Putamen (tissue), 1 donor: ENCODE data around the gene SLC25A20.
"Not testable (repeated sequence)": the region's sequence is repeated elsewhere in the genome, so short reads cannot be mapped to it uniquely, and the experiment has no call there.

Experiments
- DNase-seq: peaks from one replicate; pipeline ENCODE4 v3.0.0-alpha.2; 2016; ENCODE audit warnings: low spot score

Gene SLC25A20

DNA sequence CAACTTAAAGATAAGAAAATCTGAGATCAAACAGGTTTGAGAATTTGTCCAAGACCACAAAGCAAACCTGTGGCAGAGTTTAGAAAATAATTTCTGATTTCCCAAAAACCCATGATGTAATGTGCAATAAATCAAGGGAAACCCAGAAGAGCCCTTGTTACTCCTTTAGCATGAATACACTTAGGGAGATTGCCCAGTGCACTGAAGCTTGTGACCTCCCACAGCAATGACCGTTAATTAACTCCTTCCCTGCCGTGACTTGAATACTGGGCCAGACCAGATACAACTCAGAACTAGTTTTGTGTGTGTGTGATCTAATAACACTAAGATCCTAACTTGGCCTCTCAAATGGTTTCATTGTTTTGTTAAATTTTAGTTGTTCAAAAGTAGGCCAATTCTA is 53.5 kb downstream of the SLC25A20 start:
- DNase-seq: no peak

DNA sequence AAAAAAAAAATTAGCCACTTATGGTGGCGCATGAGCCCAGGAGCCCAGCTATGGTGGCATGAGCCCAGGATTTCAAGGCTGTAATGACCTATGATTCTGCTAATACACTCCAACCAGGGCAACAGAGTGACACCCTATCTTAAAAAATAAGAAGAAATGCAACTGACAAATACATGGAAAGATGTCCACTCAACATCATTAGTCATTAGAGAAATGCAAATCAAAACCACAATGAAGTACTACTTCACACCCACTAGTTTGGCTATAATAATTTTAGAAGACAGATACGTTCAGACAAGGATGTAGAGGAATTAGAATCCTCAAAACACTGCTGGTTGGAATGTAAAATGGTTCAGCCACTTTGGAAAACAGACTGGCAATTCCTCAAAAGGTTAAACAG is 61.5 kb downstream of the SLC25A20 start:
- DNase-seq: no peak

DNA sequence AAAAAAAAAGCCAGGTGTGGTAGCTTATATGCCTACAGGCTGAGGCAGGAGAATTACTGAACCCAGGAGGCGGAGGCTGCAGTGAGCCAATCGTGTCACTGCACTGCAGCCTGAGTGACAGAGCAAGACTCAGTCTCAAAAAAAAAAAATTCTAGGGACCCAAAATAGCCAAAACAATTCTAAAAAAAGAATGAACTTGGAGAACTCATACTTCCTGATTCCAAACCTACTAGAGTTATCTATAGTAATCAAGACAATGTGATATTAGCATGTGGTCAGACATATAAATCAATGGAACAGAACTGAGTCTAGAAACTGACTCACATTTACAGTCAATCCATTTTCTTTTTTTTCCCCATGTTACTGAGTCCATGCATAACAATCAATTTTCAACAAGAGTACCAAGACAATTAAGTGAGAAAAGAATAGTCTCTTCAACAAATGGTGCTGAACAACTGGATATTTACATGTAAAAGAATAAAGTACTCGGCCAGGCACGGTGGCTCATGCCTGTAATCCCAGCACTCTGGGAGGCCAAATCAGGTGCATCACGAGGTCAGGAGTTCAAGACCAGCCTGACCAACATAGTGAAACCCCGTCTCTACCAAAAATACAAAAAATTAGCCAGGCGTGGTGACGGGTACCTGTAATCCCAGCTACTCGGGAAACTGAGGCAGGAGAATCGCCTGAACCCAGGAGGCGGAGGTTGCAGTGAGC is 62.9 kb downstream of the SLC25A20 start:
- DNase-seq: no peak

DNA sequence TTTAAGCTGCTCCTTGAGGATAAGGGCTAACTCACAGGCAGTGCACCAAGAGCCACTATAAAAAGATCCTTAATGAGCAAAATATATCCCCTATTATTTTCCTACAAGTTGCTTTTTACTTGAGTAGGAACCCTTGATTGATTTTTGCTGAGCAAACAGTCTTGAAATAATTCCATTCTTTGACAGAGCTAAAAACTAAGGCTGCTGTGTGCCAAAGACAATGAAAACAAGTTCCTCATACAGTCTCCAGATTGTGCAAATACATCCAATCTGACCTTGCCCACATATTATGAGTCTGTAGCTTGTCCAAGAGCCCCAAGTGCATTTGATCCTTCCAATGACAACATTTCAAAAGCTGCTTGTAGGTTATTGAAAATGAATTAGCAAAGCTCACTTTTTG is 66.0 kb downstream of the SLC25A20 start:
- no peak for DNase-seq

DNA sequence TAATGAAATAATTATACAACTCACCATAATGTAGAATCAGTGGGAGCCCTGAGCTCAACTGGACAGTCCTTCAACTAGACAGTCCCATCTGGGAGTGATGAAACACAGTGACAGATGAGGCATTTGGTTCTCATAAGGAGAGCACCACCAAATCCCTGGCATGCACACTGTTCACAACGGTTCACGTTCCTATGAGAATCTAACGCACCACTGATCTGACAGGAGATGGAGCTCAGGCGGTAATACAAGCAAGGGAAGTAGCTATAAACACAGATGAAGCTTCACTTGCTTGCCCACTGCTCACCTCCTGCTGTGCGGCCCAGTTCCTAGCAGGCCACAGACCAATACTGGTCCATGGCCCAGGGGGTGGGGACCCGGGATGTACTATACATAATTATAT is 68.0 kb downstream of the SLC25A20 start:
- DNase-seq: no peak

DNA sequence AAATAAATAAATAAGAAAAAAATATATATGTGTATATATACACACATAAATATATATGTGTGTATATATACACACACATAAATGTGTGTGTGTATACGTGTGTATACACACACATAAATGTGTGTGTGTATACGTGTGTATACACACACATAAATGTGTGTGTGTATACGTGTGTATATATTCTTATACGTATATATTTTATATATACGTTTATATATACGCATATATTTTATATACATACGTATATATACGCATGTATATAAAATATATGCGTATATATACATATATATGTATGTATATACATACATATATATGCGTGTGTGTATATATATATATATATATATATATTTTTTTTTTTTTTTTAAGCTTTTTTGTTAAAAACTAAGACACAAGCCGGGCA is 69.2 kb downstream of the SLC25A20 start:
- not testable (repeated sequence) for DNase-seq

DNA sequence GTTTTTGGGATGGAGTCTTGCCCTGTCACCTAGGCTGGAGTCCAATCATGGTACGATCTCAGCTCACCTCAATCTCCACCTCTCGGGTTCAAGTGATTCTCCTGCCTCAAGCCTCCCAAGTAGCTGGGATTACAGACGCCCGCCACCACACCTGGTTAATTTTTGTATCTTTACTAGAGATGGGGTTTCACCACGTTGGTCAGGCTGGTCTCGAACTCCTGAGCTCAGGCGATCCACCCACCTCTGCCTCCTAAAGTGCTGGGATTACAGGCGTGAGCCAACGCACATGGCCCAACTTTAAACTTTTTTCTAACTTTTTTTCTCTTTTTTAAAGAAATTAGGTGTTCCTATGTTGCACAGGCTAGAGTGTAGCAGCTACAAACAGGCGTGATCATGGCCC is 70.8 kb downstream of the SLC25A20 start:
- DNase-seq: not testable (repeated sequence)

DNA sequence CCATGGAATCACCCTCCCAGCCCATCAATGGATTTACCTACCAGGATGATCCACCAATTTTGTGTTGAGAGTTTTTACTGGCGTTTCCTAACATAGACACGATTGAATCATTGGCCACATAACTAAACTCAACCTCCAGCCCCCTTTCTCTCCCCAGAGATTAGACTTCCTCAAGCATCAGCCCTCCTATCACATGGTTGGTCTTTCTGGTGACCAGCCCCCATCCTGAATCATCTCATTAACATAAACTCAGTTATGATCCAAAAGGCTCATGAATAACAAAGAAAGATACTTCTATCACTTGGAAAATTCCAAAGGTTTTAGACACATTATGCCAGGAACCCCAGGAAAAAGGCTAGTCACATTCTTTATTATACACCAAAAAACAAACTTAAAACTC is 72.2 kb downstream of the SLC25A20 start:
- DNase-seq: no peak

DNA sequence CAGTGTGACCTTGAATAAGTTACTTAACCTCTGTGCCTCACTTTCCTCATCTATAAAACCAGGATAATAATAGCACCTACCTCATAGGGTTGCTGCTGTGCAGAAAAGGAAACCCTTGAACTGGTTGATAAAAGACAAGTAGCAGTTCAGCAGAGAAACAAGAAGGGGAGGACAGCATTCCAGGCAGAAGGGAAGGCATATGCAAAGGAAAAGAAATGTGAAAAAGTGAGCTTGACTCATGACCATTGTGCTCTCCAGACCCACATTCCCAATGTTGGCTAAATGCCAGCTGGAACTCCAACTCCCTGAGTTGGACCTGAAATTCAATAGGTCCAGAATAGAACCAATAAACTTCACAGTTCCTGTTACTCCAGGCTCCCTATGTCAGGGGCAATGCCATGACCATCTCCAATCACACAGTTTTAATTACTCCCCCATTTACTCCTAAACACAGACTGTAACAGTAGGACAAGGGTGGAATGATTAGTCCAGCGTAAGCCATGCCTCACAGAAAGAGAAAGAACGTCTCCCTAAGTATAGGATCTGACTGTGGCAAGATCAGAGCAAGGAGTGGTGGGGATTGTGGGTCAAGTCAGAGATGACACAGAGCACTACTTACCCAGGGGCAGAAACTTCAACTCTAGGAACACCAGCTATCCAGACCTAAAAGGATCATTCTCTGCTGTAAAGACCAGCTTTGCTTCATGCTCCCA is 77.9 kb downstream of the SLC25A20 start:
- no peak for DNase-seq

DNA sequence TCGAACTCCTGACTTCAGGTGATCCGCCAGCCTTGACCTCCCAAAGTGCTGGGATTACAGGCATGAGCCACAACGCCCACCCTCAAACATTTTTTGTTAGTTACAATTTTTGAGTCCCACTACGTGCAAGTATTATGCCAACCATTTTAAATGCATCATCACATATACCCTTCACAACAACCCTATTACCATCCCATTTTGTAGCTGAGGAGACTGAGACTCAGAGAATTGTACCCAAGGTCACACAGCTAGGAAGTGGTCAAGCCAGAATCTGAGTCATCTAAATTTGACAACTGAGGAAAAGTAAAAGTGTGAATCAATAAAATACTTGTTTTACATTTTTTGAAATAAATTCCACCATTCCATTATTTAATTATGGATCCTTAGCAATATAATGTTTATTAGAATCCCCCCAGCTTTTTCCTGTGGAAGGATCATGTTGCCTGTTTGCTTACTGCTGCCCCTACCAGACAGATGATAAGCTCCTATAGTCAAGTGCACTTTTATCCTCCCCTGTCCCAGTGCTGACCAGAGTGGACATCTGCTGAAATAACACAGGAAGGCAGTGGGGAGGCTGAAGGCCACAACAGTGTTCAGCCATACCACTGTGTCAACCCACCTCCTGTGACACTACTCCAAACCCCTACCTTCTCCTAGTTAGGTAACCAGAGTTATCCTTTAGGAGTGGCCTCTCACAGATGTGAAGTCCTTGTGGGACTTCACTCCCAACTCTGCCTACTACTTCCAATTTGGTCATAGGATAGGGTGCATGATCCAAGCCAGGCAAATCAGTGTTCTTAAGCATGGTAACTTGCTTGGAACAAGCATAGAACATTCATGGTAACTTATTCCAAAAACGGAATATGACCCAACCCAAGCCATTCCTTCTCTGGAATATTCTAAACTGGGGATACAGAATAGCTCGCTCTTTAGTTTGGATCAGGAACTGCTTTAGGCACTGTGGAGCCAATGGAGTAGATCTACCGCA is 79.2 kb downstream of the SLC25A20 start:
- no peak for DNase-seq

DNA sequence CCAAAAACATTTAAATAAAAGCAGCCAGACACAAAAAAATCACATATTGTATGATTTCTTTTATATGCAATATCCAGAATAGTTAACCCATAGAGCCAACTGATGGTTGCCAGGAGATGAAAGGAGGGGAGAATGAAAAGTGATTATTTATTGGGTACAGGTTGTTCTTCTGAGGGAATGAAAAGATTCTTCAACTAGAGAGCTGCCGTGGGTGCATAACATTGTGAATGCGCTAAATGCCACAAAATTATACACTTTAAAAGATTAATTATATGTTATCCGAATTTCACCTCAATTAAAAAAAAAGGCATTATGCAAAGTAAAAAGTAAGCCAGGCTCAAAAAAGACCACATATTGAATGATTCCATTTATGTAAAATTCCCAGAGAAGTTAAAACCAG is 87.2 kb downstream of the SLC25A20 start:
- no peak for DNase-seq
